ENCODE measurements around the gene COL13A1. TPM values are rescaled to one million over a fixed set of nuclear protein-coding genes. Genes with fewer than 3 reads are reported as not detected.

The COL13A1 gene
- total and polyA plus RNA-seq, 2 experiments from 2014 or later: 5.2 to 8.6 TPM

DNA sequence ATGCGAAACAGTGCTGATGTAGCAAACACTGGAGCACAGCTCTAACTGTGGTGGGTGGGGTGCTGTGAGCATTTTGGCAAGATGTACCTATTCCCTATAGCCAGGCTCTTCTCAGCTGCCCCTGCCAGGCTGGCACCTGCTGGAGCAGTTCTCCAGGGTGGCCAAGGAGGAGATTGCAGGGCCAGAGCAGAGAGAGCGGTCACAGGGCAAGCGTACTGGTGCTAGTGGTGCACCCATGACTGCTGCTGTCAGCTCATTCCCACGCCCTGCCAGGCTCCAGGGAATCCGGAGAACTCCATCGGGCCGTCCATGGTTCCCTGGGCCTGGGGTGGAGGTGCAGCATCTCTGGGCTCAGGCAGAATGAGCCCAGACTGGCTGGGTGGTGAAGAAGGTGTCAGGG is 2.1 kb downstream of the COL13A1 start:
- no peak overlapping the region for H3K27ac Mint-ChIP-seq
- ATAC-seq (no peak), DNase-seq (ENCODE audit: low spot score) (no peak)
- peak overlapping the region; percentile 98; the same call in 1 of the 2 replicates for H3K4me2 ChIP-seq
- peaks cover 47% of the 10 kb centered on the region for H3K4me1 Mint-ChIP-seq
- no peaks in the 10 kb centered on the region for H4K20me1 ChIP-seq (replicated peaks; ENCODE audit: insufficient read depth)
- peaks cover 2% of the 10 kb centered on the region; the same call in 1 of the 2 replicates for H3F3A ChIP-seq (replicated peaks; ENCODE audit: low read depth)
- H3K36me3 Mint-ChIP-seq (ENCODE audit: low read depth): no peaks in the 10 kb centered on the region
- peaks cover 51% of the 10 kb centered on the region for H3K27me3 Mint-ChIP-seq (ENCODE audit: insufficient read depth, low read depth, poor library complexity)
- H3K9me2 ChIP-seq (ENCODE audit: insufficient read depth): no peaks in the 10 kb centered on the region
- H3K27ac ChIP-seq (ENCODE audit: low read depth): no peak overlapping the region
- TF ChIP-seq EZH2phosphoT487 (IDR thresholded peaks at IDR 0.05; ENCODE audit: unreplicated experiment): no peak
- TF ChIP-seq, protein P1, sequence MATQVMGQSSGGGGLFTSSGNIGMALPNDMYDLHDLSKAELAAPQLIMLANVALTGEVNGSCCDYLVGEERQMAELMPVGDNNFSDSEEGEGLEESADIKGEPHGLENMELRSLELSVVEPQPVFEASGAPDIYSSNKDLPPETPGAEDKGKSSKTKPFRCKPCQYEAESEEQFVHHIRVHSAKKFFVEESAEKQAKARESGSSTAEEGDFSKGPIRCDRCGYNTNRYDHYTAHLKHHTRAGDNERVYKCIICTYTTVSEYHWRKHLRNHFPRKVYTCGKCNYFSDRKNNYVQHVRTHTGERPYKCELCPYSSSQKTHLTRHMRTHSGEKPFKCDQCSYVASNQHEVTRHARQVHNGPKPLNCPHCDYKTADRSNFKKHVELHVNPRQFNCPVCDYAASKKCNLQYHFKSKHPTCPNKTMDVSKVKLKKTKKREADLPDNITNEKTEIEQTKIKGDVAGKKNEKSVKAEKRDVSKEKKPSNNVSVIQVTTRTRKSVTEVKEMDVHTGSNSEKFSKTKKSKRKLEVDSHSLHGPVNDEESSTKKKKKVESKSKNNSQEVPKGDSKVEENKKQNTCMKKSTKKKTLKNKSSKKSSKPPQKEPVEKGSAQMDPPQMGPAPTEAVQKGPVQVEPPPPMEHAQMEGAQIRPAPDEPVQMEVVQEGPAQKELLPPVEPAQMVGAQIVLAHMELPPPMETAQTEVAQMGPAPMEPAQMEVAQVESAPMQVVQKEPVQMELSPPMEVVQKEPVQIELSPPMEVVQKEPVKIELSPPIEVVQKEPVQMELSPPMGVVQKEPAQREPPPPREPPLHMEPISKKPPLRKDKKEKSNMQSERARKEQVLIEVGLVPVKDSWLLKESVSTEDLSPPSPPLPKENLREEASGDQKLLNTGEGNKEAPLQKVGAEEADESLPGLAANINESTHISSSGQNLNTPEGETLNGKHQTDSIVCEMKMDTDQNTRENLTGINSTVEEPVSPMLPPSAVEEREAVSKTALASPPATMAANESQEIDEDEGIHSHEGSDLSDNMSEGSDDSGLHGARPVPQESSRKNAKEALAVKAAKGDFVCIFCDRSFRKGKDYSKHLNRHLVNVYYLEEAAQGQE (IDR thresholded peaks at IDR 0.05; ENCODE audit: unreplicated experiment): no peak
- no peak for TF ChIP-seq ZNF331 (CRISPR knock-in tag; IDR thresholded peaks at IDR 0.05; ENCODE audit: low read depth)
- no peak for TF ChIP-seq EZH2 (IDR thresholded peaks at IDR 0.05; ENCODE audit: low read depth, unreplicated experiment)
- no peak for TF ChIP-seq NANOG (IDR thresholded peaks at IDR 0.05; ENCODE audit: borderline replicate concordance)
- TF ChIP-seq, protein P2, sequence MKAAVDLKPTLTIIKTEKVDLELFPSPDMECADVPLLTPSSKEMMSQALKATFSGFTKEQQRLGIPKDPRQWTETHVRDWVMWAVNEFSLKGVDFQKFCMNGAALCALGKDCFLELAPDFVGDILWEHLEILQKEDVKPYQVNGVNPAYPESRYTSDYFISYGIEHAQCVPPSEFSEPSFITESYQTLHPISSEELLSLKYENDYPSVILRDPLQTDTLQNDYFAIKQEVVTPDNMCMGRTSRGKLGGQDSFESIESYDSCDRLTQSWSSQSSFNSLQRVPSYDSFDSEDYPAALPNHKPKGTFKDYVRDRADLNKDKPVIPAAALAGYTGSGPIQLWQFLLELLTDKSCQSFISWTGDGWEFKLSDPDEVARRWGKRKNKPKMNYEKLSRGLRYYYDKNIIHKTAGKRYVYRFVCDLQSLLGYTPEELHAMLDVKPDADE (IDR thresholded peaks at IDR 0.05): no peak
- no peak for TF ChIP-seq CREB1 (CRISPR knock-in tag; IDR thresholded peaks at IDR 0.05; ENCODE audit: low read depth)
- TF ChIP-seq ZNF114 (CRISPR knock-in tag; IDR thresholded peaks at IDR 0.05): no peak
- no peak for TF ChIP-seq STAT1 (IDR thresholded peaks at IDR 0.05; ENCODE audit: unreplicated experiment)
- TF ChIP-seq, protein P3, sequence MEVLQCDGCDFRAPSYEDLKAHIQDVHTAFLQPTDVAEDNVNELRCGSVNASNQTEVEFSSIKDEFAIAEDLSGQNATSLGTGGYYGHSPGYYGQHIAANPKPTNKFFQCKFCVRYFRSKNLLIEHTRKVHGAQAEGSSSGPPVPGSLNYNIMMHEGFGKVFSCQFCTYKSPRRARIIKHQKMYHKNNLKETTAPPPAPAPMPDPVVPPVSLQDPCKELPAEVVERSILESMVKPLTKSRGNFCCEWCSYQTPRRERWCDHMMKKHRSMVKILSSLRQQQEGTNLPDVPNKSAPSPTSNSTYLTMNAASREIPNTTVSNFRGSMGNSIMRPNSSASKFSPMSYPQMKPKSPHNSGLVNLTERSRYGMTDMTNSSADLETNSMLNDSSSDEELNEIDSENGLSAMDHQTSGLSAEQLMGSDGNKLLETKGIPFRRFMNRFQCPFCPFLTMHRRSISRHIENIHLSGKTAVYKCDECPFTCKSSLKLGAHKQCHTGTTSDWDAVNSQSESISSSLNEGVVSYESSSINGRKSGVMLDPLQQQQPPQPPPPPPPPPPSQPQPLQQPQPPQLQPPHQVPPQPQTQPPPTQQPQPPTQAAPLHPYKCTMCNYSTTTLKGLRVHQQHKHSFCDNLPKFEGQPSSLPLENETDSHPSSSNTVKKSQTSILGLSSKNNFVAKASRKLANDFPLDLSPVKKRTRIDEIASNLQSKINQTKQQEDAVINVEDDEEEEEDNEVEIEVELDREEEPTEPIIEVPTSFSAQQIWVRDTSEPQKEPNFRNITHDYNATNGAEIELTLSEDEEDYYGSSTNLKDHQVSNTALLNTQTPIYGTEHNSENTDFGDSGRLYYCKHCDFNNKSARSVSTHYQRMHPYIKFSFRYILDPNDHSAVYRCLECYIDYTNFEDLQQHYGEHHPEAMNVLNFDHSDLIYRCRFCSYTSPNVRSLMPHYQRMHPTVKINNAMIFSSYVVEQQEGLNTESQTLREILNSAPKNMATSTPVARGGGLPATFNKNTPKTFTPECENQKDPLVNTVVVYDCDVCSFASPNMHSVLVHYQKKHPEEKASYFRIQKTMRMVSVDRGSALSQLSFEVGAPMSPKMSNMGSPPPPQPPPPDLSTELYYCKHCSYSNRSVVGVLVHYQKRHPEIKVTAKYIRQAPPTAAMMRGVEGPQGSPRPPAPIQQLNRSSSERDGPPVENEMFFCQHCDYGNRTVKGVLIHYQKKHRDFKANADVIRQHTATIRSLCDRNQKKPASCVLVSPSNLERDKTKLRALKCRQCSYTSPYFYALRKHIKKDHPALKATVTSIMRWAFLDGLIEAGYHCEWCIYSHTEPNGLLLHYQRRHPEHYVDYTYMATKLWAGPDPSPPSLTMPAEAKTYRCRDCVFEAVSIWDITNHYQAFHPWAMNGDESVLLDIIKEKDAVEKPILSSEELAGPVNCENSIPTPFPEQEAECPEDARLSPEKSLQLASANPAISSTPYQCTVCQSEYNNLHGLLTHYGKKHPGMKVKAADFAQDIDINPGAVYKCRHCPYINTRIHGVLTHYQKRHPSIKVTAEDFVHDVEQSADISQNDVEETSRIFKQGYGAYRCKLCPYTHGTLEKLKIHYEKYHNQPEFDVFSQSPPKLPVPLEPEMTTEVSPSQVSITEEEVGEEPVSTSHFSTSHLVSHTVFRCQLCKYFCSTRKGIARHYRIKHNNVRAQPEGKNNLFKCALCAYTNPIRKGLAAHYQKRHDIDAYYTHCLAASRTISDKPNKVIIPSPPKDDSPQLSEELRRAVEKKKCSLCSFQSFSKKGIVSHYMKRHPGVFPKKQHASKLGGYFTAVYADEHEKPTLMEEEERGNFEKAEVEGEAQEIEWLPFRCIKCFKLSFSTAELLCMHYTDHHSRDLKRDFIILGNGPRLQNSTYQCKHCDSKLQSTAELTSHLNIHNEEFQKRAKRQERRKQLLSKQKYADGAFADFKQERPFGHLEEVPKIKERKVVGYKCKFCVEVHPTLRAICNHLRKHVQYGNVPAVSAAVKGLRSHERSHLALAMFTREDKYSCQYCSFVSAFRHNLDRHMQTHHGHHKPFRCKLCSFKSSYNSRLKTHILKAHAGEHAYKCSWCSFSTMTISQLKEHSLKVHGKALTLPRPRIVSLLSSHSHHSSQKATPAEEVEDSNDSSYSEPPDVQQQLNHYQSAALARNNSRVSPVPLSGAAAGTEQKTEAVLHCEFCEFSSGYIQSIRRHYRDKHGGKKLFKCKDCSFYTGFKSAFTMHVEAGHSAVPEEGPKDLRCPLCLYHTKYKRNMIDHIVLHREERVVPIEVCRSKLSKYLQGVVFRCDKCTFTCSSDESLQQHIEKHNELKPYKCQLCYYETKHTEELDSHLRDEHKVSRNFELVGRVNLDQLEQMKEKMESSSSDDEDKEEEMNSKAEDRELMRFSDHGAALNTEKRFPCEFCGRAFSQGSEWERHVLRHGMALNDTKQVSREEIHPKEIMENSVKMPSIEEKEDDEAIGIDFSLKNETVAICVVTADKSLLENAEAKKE (CRISPR knock-in tag; IDR thresholded peaks at IDR 0.05): no peak
- TF ChIP-seq, protein P4, sequence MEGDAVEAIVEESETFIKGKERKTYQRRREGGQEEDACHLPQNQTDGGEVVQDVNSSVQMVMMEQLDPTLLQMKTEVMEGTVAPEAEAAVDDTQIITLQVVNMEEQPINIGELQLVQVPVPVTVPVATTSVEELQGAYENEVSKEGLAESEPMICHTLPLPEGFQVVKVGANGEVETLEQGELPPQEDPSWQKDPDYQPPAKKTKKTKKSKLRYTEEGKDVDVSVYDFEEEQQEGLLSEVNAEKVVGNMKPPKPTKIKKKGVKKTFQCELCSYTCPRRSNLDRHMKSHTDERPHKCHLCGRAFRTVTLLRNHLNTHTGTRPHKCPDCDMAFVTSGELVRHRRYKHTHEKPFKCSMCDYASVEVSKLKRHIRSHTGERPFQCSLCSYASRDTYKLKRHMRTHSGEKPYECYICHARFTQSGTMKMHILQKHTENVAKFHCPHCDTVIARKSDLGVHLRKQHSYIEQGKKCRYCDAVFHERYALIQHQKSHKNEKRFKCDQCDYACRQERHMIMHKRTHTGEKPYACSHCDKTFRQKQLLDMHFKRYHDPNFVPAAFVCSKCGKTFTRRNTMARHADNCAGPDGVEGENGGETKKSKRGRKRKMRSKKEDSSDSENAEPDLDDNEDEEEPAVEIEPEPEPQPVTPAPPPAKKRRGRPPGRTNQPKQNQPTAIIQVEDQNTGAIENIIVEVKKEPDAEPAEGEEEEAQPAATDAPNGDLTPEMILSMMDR (conservative IDR thresholded peaks at IDR 0.05; ENCODE audit: low read depth in 2 of 2): no peak
- H3K4me1 ChIP-seq (ENCODE audit: insufficient read depth): peaks cover 37% of the 10 kb centered on the region
- no peaks in the 10 kb centered on the region; the same call in 1 of the 2 replicates for H3K79me2 ChIP-seq (replicated peaks; ENCODE audit: insufficient read depth)
- H3K4me3 Mint-ChIP-seq: peak overlapping the region; percentile 55; the same call in 2 of the 3 replicates
- H3K4me3 ChIP-seq: peak overlapping the region; percentile 84; the same call in 1 of the 2 replicates
- H3K9me3 Mint-ChIP-seq: no peaks in the 10 kb centered on the region; the same call in 2 of the 3 replicates
- H3K36me3 ChIP-seq (ENCODE audit: insufficient read depth): no peaks in the 10 kb centered on the region
- peaks cover 35% of the 10 kb centered on the region for H3K27me3 ChIP-seq (ENCODE audit: insufficient read depth)
- no peak overlapping the region for H2AFZ ChIP-seq
